Measurements from ENCODE around the gene ZNF324. TPM values are rescaled to one million over a fixed set of nuclear protein-coding genes. Genes with fewer than 3 reads are reported as not detected.

ZNF324 gene
- total and polyA plus RNA-seq, 9 of the 15 experiments (the other 6 are each of a cell fraction or from before 2014, with no cell fraction given): 0.92 to 16.4 (median 5.3) TPM

DNA sequence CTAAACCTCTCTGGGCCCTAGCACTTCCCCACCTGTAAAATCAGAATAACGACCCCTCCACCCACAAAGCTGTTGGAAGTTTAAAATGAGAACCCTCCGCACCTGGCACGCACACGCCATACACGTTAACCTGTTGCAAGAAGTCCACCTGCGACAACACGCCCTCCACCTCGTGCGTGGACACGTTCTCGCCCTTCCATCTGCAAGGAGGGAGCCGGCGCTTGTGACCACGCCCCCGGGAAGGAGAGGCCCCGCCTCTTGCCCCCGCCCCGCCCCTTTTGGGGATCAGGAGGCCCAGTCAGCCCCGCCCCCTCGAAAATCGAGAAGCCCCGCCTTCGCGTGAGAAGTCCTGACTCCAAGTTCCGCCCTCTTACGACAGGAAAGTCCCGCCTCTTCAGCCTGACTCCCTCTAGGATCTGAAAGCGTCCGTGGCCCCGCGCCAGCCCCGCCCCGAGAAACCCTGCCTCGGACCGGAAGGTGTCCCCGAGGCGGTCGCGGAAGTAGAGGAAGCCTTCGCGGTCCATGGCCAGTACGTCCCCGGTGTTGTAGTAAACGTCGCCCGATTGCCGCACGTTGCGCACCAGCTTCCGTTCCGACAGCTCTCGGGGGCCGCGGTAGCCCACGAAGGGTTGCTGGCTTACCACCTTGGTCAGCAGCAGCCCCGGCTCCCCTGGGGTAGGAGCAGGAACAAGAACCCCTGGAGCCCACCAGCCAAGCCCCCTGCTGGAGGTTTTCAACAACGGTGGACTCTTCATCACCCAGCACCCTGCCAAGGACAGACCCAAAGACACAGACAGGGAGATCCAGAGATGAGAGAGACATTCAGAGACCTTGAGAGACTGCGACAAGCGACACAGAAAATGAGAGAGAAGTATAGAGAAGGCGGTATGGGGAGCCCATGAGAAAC is 32.4 kb downstream of the ZNF324 start (continued):
- TF ChIP-seq SPI1 (IDR thresholded peaks at IDR 0.05; ENCODE audit: borderline replicate concordance, low read depth, low read length) (peak; percentile 75), SMC3 (conservative IDR thresholded peaks at IDR 0.05; ENCODE audit: insufficient read depth, low read depth, low read length) (peak; percentile 38; the same call in 1 of the 2 replicates), ZFP1 (CRISPR knock-in tag; IDR thresholded peaks at IDR 0.05) (peak; percentile 44; the same call in 1 of the 2 replicates), HNRNPL (IDR thresholded peaks at IDR 0.05; ENCODE audit: low read depth, low read length) (no peak), BCOR (IDR thresholded peaks at IDR 0.05) (peak; percentile 61; the same call in 1 of the 2 replicates), SIN3B (IDR thresholded peaks at IDR 0.05; ENCODE audit: low read depth) (peak; percentile 94), POLR2B (IDR thresholded peaks at IDR 0.05; ENCODE audit: low read depth, partially characterized antibody) (peak; percentile 64), ZNF75A (CRISPR knock-in tag; IDR thresholded peaks at IDR 0.05) (no peak), EP400 (IDR thresholded peaks at IDR 0.05) (peak; percentile 90), ATF1 (CRISPR knock-in tag; IDR thresholded peaks at IDR 0.05) (peak; percentile 69; the same call in 1 of the 2 replicates), ATF1 (tag; IDR thresholded peaks at IDR 0.05) (peak; percentile 86), SLC30A9 (CRISPR knock-in tag; IDR thresholded peaks at IDR 0.05) (no peak), SIRT6 (IDR thresholded peaks at IDR 0.05; ENCODE audit: low read depth, low read length) (no peak), C11orf30 (IDR thresholded peaks at IDR 0.05; ENCODE audit: low read depth) (peak; percentile 97), POLR2AphosphoS5 (IDR thresholded peaks at IDR 0.05; ENCODE audit: control insufficient read depth, insufficient read depth, low read depth, low read length) (peak; percentile 50), PTRF (tag; IDR thresholded peaks at IDR 0.05) (no peak), ZNF699 (CRISPR knock-in tag; IDR thresholded peaks at IDR 0.05; ENCODE audit: insufficient replicate concordance) (no peak), ZNF24 (IDR thresholded peaks at IDR 0.05) (peak; percentile 81), CREM (IDR thresholded peaks at IDR 0.05; ENCODE audit: low read depth) (peak; percentile 94), ZNF253 (CRISPR knock-in tag; conservative IDR thresholded peaks at IDR 0.05) (no peak), KAT7 (CRISPR knock-in tag; IDR thresholded peaks at IDR 0.05; ENCODE audit: borderline replicate concordance) (peak; percentile 96), BRCA1 (IDR thresholded peaks at IDR 0.05) (no peak), BRCA1 (CRISPR knock-in tag; IDR thresholded peaks at IDR 0.05) (no peak)
- TF ChIP-seq, protein P1, sequence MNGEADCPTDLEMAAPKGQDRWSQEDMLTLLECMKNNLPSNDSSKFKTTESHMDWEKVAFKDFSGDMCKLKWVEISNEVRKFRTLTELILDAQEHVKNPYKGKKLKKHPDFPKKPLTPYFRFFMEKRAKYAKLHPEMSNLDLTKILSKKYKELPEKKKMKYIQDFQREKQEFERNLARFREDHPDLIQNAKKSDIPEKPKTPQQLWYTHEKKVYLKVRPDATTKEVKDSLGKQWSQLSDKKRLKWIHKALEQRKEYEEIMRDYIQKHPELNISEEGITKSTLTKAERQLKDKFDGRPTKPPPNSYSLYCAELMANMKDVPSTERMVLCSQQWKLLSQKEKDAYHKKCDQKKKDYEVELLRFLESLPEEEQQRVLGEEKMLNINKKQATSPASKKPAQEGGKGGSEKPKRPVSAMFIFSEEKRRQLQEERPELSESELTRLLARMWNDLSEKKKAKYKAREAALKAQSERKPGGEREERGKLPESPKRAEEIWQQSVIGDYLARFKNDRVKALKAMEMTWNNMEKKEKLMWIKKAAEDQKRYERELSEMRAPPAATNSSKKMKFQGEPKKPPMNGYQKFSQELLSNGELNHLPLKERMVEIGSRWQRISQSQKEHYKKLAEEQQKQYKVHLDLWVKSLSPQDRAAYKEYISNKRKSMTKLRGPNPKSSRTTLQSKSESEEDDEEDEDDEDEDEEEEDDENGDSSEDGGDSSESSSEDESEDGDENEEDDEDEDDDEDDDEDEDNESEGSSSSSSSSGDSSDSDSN (IDR thresholded peaks at IDR 0.05; ENCODE audit: borderline replicate concordance in 1 of 2, low read depth in 2 of 2, low read length in 2 of 2): peak; percentile 84 to 90; a peak in 3 of 4 replicates
- TF ChIP-seq, protein P2, sequence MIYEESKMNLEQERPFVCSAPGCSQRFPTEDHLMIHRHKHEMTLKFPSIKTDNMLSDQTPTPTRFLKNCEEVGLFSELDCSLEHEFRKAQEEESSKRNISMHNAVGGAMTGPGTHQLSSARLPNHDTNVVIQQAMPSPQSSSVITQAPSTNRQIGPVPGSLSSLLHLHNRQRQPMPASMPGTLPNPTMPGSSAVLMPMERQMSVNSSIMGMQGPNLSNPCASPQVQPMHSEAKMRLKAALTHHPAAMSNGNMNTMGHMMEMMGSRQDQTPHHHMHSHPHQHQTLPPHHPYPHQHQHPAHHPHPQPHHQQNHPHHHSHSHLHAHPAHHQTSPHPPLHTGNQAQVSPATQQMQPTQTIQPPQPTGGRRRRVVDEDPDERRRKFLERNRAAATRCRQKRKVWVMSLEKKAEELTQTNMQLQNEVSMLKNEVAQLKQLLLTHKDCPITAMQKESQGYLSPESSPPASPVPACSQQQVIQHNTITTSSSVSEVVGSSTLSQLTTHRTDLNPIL (CRISPR knock-in tag; IDR thresholded peaks at IDR 0.05): no peak
- TF ChIP-seq, protein P3, sequence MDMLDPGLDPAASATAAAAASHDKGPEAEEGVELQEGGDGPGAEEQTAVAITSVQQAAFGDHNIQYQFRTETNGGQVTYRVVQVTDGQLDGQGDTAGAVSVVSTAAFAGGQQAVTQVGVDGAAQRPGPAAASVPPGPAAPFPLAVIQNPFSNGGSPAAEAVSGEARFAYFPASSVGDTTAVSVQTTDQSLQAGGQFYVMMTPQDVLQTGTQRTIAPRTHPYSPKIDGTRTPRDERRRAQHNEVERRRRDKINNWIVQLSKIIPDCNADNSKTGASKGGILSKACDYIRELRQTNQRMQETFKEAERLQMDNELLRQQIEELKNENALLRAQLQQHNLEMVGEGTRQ (CRISPR knock-in tag; IDR thresholded peaks at IDR 0.05): no peak

Data from K562 (cell line).